ENCODE results near the gene CRNKL1.

DNA sequence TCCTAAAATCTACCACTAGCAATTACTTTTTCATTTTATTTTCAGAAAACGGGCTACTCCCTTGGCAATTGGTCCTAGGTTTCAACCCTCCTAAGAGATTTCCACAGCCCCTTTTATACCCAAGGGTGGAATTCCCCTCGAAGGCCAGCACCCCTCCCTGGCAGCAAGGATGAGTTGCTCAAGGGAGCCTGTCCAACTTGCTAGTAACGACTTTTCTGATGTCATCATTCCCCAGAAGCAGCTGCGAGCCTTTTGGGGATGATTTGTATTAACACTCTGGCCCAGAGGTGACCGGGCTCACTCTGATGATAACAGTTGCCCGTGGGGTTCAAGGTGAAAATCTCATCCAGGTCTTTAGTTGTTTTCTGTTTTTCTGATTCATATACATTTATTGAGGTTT, 65.8 kb downstream of the CRNKL1 start:
- TF ChIP-seq EZH2 (IDR thresholded peaks at IDR 0.05) (no peak), POLR2AphosphoS5 (IDR thresholded peaks at IDR 0.05; ENCODE audit: borderline replicate concordance, low read depth, low read length) (no peak)

Data from SK-N-MC (cell line).